ENCODE data around the gene NKTR. TPM values are rescaled to one million over a fixed set of nuclear protein-coding genes. Genes with fewer than 3 reads are reported as not detected.
A peak's percentile ranks its signal among the peaks of the same experiment; 100 is the strongest.

The NKTR gene
- polyA plus RNA-seq, 1 of the 3 experiments (the other 2 are of a cell fraction): 19.2 TPM

- Histone ChIP-seq H3K9ac (no peak overlapping the region), H3K36me3 (replicated peaks in 1 of 2; ENCODE audit: control insufficient read depth in 1 of 2, insufficient read depth in 2 of 2, low read length in 1 of 2) (no peaks in the 10 kb centered on the region), H2AFZ (ENCODE audit: low read depth) (no peak overlapping the region), H3K79me2 (ENCODE audit: insufficient read depth) (no peaks in the 10 kb centered on the region), H3K27me3 (ENCODE audit: insufficient read depth) (peaks cover 19% of the 10 kb centered on the region; the same call in 1 of the 2 replicates), H3K27ac (ENCODE audit: low read depth in 2 of 2, low read length in 1 of 2) (no peak overlapping the region), H3K4me3 (ENCODE audit: low read depth in 2 of 2, low read length in 1 of 2) (no peak overlapping the region), H3K4me2 (no peak overlapping the region), H3K9me3 (no peaks in the 10 kb centered on the region), H3K4me1 (ENCODE audit: control insufficient read depth in 1 of 2, insufficient read depth in 2 of 2, low read depth in 1 of 2, low read length in 1 of 2) (no peaks in the 10 kb centered on the region; a peak in 1 of 4 replicates), H3F3A (replicated peaks; ENCODE audit: insufficient read depth) (no peaks in the 10 kb centered on the region), H3K9me2 (no peaks in the 10 kb centered on the region), H4K20me1 (ENCODE audit: insufficient read depth) (no peaks in the 10 kb centered on the region)
- TF ChIP-seq JUND (IDR thresholded peaks at IDR 0.05) (no peak), ELF1 (IDR thresholded peaks at IDR 0.05) (no peak), MEF2A (IDR thresholded peaks at IDR 0.05; ENCODE audit: borderline replicate concordance, low read depth) (no peak), TEAD4 (IDR thresholded peaks at IDR 0.05; ENCODE audit: borderline replicate concordance, insufficient read depth) (no peak), NRF1 (IDR thresholded peaks at IDR 0.05; ENCODE audit: low read depth, low read length) (no peak), MXI1 (IDR thresholded peaks at IDR 0.05; ENCODE audit: low read depth, low read length) (no peak), TAF1 (IDR thresholded peaks at IDR 0.05; ENCODE audit: borderline replicate concordance, low read depth, low read length) (no peak), POLR2AphosphoS5 (IDR thresholded peaks at IDR 0.05; ENCODE audit: low read depth, low read length) (no peak), RCOR1 (IDR thresholded peaks at IDR 0.05; ENCODE audit: low read length) (no peak), CHD2 (IDR thresholded peaks at IDR 0.05; ENCODE audit: low read length, partially characterized antibody) (no peak)
- TF ChIP-seq, protein P1, sequence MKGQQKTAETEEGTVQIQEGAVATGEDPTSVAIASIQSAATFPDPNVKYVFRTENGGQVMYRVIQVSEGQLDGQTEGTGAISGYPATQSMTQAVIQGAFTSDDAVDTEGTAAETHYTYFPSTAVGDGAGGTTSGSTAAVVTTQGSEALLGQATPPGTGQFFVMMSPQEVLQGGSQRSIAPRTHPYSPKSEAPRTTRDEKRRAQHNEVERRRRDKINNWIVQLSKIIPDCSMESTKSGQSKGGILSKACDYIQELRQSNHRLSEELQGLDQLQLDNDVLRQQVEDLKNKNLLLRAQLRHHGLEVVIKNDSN (IDR thresholded peaks at IDR 0.05; ENCODE audit: borderline replicate concordance, low read depth): no peak
- POLR2A ChIA-PET: no interaction called here
- CTCF ChIA-PET: interaction anchor here (0.6 kb wide), 1 partner anchor 1463 kb away, joined by 3 read pairs; no protein-coding TSS in a partner anchor
- 54% methylated on average over 12 of the region's 12 CpGs for WGBS (ENCODE audit: low lambda C conversion rate)
- no peak for DNase-seq
Observed at GRCh38 chr3:42682301-42683070, 82.0 kb downstream of the NKTR start.

DNA sequence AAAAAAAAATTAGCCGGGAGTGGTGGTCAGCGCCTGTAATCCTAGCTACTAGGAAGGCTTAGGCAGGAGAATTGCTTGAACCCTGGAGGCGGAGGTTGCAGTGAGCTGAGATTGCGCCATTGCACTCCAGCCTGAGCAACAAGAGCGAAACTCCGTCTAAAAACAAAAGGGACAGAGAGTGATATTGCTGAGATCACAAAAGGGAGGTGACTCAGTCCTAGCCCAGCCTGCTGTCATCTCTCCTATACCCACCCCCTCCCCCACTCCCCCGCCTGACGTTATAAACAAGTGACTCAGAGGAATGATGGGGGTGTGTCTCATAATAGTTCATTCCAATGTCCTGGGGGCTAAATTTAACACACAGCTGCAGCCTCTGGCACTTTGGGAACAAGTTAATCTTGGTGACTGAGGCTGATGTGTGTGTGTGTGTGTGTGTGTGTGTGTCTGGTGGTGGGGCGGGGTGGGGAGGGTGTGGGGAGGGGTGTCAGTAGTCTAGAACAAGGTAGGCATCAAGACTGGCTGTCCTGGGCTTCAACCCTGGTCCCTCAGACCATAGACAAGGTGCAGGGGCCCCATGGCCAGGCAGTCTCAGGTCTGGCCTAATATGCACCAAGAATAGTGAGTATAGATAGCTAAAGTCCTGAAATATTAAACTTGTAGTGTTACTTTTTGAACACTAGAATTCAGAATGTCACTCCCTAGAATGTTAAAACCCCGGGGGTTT is 83.6 kb downstream of the NKTR start:
- H3K9me3 ChIP-seq: no peaks in the 10 kb centered on the region
- H3K4me1 ChIP-seq (ENCODE audit: control insufficient read depth in 1 of 2, insufficient read depth in 2 of 2, low read depth in 1 of 2, low read length in 1 of 2): no peaks in the 10 kb centered on the region; a peak in 1 of 4 replicates
- no peak overlapping the region for H2AFZ ChIP-seq (ENCODE audit: low read depth)
- H3K27ac ChIP-seq (ENCODE audit: low read depth in 2 of 2, low read length in 1 of 2): no peak overlapping the region
- no peaks in the 10 kb centered on the region for H3K36me3 ChIP-seq (replicated peaks in 1 of 2; ENCODE audit: control insufficient read depth in 1 of 2, insufficient read depth in 2 of 2, low read length in 1 of 2)
- ChIA-PET CTCF (interaction anchor here (0.7 kb wide), 1 partner anchor 426 kb away, joined by 3 read pairs; no protein-coding TSS in a partner anchor), POLR2A (no interaction called here)
- H3K4me3 ChIP-seq (ENCODE audit: low read depth in 2 of 2, low read length in 1 of 2): no peak overlapping the region
- no peak overlapping the region for H3K4me2 ChIP-seq
- peaks cover 19% of the 10 kb centered on the region; the same call in 1 of the 2 replicates for H3K27me3 ChIP-seq (ENCODE audit: insufficient read depth)
- H3K9me2 ChIP-seq: no peaks in the 10 kb centered on the region
- H3K79me2 ChIP-seq (ENCODE audit: insufficient read depth): no peaks in the 10 kb centered on the region
- no peak overlapping the region for H3K9ac ChIP-seq
- 62% methylated on average over 9 of the region's 10 CpGs for WGBS (ENCODE audit: low lambda C conversion rate)
- H3F3A ChIP-seq (replicated peaks; ENCODE audit: insufficient read depth): no peaks in the 10 kb centered on the region
- DNase-seq: no peak
- TF ChIP-seq FOXJ3 (CRISPR knock-in tag; IDR thresholded peaks at IDR 0.05) (no peak), EP300 (IDR thresholded peaks at IDR 0.05; ENCODE audit: borderline replicate concordance in 1 of 2, low read depth in 1 of 2, low read length in 1 of 2) (no peak), TAF1 (IDR thresholded peaks at IDR 0.05; ENCODE audit: borderline replicate concordance, low read depth, low read length) (no peak), RXRA (IDR thresholded peaks at IDR 0.05; ENCODE audit: borderline replicate concordance, low read depth) (no peak), FOSL2 (IDR thresholded peaks at IDR 0.05; ENCODE audit: borderline replicate concordance, low read depth) (peak; percentile 32; the same call in 1 of the 2 replicates)
- TF ChIP-seq, protein P2, sequence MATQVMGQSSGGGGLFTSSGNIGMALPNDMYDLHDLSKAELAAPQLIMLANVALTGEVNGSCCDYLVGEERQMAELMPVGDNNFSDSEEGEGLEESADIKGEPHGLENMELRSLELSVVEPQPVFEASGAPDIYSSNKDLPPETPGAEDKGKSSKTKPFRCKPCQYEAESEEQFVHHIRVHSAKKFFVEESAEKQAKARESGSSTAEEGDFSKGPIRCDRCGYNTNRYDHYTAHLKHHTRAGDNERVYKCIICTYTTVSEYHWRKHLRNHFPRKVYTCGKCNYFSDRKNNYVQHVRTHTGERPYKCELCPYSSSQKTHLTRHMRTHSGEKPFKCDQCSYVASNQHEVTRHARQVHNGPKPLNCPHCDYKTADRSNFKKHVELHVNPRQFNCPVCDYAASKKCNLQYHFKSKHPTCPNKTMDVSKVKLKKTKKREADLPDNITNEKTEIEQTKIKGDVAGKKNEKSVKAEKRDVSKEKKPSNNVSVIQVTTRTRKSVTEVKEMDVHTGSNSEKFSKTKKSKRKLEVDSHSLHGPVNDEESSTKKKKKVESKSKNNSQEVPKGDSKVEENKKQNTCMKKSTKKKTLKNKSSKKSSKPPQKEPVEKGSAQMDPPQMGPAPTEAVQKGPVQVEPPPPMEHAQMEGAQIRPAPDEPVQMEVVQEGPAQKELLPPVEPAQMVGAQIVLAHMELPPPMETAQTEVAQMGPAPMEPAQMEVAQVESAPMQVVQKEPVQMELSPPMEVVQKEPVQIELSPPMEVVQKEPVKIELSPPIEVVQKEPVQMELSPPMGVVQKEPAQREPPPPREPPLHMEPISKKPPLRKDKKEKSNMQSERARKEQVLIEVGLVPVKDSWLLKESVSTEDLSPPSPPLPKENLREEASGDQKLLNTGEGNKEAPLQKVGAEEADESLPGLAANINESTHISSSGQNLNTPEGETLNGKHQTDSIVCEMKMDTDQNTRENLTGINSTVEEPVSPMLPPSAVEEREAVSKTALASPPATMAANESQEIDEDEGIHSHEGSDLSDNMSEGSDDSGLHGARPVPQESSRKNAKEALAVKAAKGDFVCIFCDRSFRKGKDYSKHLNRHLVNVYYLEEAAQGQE (IDR thresholded peaks at IDR 0.05; ENCODE audit: low read depth, low read length): no peak
- no peaks in the 10 kb centered on the region for H4K20me1 ChIP-seq (ENCODE audit: insufficient read depth)
